Activated CD8-positive, alpha-beta memory T cell treated with anti-CD3 and anti-CD28 coated beads, Interleukin-2, amount 50 U/mL, for 48 hours (primary cell): Measurements from ENCODE around the gene CSNK2A1.

Experiments
- DNase-seq: peaks from one replicate; pipeline ENCODE4 v3.0.0-alpha.2; 2020

The CSNK2A1 gene

DNA sequence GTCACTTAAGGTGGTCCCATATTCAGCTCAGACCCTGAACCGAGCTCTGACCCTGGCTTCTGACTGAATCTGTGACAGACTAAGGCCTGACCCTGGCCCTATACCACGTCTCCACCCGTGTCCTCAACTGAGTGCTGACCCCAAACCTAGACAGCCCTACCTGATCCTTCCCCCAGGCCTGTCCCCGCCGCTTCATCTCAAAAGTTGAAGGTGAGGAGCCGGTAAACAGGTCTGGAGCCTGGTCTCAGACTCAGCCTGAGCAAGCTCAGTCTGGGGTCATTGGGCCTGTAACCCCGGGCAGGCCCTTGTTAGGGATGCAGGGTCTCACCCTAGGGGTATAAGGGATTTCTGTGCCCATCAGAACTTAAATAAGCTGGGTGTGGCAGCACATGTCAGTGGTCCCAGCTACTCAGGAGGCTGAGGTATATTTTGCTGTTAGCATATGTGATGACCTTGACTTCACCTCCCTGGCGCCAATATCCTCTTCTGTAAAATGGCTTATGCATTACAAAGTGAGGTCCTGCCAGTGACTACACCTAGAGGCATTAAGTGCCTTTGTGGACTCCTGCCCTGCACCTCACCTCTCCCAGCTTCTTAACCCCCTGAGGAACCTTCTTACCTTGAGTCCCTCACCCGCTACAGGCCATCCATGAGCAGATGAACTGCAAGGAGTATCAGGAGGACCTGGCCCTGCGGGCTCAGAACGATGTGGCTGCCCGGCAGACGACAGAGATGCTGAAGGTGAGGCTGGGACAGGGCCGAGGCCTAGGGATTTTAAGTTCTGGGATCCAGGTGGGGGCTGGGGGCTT, 115.5 kb downstream of the CSNK2A1 start:
- no peak for DNase-seq

GRCh38 chr20:427401-427800, 116.2 kb downstream of the CSNK2A1 start:
- DNase-seq: no peak

DNA sequence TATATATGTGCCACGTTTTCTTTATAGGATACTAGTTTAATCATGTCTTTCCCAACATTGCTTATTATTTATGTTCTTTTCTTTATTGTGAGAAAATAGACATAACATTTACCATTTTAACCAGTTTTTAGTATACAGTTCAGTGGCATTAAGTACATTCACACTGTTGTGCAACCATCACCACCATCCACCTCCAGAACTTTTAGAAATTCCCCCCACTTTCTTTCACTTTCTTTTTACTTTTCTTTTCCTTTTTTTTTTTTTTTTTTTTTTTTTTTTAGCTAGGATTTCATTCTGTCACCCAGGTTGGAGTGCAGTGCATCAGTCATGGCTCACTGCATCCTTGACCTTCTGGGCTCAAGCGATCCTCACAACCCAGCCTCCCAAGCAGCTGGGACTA, 117.0 kb downstream of the CSNK2A1 start:
- DNase-seq: no peak
